ENCODE results near the gene CHCHD1.
"Not testable (repeated sequence)": the region's sequence is repeated elsewhere in the genome, so short reads cannot be mapped to it uniquely, and the experiment has no call there.

The CHCHD1 gene

DNA sequence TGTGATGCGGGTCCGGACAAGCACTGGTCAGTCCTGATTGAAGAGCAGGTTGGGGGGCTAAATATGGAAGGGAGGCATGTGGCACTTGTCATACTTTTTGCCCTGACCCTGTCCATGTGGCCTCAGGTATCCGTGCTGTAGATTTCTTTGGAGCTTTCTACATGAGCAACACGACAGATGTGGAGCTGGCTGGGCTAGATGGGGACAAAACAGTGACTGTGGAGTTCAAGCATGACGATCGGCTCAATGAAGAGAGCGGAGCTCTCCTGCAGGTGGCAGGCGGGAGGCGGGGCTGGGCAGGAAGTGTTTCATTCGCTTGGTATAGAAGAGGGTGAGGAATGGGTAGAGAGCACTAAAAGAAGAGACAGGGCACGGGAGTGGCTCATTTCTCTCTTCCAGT, 13.0 kb upstream of the CHCHD1 start:
- DNase-seq (ENCODE audit: low read depth in 2 of 2, low spot score in 1 of 2): peak in 1 of 2 donors; percentile 28

DNA sequence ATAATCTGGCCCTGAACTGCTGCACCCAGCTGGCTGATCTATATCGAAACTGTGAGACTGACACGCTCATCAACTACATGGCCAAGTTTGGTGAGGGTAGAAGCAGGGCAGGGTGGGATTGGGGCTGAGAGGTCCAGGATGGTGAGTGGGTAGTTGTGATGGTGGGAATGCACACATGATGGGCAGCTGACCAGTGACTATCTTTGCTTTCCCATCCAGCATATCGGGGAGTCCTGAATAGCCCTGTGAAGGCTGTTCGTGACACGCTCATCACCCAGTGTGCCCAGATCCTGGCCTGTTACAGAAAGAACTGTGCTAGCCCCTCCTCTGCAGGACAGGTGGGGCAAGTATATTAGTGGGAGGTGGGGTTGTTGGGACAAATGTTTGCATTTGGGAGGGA, 12.5 kb upstream of the CHCHD1 start:
- no peak for DNase-seq (ENCODE audit: low read depth in 2 of 2, low spot score in 1 of 2)

DNA sequence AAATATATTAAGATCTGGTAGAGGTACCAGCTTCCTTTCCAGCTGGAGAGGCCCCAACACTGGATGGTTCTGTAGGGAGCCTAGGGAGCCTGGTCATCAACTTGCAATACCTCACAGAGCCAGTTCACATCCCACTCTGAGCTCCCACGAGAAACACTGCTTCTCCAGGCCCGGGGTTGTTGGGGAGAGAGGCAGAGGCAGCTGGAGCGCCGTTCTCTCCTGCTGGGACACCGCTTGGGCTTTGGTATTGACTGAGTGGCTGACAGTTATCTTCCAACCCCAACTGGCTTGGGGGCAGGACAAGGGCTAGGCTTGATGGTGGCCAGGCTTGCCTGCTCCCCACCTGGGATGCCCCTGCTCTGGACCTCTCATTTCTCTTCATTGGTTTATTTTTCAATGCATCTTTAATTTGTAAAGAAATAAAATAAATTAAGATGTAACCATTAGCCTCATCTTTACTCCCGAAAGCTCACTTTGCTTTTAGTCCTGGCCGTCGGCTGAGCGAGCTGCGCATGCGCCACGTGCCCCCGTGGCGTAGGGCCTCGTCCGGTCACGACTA, 10.0 kb upstream of the CHCHD1 start:
- DNase-seq (ENCODE audit: low read depth in 2 of 2, low spot score in 1 of 2): peak; percentile 54 to 61

DNA sequence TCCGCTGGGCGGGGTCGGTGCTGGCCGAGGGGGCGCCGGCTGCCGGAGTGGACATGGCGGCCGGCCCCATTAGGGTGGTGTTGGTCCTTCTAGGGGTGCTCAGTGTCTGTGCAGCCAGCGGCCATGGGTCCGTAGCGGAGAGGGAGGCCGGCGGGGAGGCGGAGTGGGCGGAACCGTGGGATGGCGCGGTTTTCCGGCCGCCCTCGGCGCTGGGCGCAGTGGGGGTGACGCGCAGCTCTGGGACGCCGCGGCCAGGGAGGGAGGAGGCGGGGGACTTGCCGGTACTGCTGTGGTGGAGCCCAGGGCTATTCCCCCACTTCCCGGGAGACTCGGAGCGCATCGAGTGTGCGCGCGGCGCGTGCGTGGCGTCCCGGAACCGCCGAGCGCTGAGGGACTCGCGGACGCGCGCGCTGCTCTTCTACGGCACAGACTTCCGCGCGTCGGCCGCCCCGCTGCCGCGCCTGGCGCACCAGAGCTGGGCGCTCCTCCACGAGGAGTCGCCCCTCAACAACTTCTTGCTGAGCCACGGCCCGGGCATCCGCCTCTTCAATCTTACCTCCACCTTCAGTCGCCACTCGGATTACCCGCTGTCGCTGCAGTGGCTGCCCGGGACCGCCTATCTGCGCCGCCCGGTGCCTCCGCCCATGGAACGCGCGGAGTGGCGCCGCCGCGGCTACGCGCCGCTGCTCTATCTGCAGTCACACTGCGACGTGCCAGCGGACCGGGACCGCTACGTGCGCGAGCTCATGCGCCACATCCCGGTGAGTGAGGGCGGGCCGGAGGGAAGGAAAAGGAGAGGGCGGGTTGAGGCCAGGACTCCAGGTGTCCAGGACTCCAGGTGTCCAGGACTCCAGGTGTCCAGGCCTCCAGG, 9.3 kb upstream of the CHCHD1 start:
- peak; percentile 46 to 71 for DNase-seq (ENCODE audit: low read depth in 2 of 2, low spot score in 1 of 2)

DNA sequence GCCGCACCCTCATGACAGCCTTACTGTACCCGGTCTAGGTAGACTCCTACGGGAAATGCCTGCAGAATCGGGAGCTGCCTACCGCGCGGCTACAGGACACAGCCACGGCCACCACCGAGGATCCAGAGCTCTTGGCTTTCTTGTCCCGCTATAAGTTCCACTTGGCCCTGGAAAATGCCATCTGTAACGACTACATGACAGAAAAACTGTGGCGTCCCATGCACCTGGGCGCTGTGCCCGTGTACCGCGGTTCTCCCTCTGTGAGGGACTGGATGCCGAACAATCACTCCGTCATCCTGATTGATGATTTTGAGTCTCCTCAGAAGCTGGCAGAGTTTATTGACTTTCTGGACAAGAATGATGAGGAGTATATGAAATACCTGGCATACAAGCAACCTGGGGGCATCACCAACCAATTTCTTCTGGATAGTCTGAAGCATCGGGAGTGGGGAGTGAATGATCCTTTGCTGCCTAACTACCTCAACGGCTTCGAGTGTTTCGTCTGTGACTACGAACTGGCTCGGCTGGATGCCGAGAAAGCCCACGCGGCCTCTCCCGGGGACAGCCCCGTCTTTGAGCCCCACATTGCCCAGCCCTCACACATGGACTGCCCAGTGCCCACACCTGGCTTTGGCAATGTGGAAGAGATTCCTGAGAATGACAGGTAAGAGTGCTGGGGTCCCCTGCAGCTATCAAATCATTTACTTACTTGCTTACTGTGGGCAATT, 8.5 kb upstream of the CHCHD1 start:
- DNase-seq (ENCODE audit: low read depth in 2 of 2, low spot score in 1 of 2): no peak

DNA sequence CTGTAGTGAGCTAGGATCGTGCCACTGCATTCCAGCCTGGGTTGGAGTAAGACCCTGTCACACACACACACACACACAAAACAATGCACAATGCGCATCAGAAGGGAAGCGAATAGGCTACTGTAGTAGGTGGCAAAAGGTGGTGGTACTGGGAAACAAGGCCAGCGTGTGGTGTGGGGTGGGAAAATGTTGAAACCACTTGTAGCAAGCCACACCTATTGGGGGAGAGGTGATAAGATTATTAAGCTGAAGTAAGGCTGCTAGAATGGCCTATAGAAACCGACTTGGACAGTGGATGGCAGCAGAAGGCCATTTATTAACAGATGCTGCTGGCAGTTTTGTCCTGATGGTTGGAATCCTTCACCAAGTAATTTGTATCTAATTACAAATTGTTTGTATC, 7.2 kb upstream of the CHCHD1 start:
- no peak for DNase-seq (ENCODE audit: low read depth in 2 of 2, low spot score in 1 of 2)

DNA sequence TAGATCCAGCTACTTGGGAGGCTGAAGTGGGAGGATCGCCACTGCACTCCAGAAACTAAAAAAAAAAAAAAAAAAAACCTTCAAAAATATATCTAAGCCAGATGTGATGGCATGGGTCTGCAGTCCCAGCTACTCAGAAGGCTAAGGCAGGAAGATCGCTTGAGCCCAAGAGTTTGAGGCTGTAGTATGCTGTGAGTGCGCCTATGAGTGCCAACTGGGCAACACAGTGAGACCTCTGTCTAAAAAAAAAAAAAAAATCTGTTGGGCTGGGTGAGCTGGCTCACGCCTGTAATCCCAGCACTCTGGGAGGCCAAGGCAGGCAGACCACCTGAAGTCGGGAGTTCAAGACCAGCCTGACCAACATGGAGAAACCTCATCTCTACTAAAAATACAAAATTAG, 2.8 kb upstream of the CHCHD1 start:
- DNase-seq (ENCODE audit: low read depth in 2 of 2, low spot score in 1 of 2): no peak

DNA sequence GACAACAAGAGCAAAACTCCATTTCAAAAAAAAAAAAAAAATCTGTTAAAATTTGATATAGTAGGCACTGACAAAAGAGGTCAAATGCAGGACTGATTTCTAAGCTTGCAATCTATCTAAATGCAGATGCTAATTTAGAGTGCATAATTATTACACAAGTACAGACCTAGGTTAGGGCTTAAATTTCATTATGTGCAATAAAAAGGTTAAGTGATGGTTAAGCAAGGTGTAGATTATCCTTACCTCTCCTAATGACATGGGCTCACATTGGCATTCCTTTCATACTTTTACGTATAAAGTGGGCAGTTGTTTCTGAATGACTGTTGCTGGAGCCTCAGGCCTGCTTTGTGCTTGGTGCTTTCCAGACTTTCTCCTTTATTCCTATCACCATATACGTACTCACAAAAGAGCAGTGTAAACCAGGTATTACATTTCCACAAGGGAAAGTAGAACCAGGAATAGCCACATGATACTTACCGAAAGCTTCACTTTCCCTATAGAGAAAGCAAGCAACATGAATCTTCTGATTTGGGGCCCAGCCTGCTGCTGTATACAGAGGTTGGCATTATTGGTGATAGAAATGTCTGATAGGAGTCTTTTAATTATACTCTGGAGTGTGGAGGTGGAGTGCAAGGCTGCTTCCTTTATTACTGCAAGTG, 2.2 kb upstream of the CHCHD1 start:
- no peak for DNase-seq (ENCODE audit: low read depth in 2 of 2, low spot score in 1 of 2)

DNA sequence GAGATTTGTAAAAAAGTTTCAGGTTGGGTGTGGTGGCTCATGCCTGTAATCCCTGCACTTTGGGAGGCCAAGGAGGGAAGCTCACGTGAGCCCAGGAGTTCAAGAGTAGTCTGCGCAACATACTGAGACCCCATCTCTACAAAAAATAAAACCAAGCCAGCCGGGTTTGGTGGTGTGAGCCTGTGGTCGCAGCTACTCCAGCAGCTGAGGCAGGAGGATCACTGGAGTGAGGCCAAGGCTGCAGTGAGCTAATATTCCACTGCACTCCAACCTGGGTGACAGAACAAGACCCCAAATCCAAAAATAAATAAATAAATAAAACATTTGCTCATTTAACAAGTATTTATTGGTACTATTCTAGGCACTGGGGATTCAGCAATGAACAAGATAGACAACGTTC, 1.5 kb upstream of the CHCHD1 start:
- no peak for DNase-seq (ENCODE audit: low read depth in 2 of 2, low spot score in 1 of 2)

DNA sequence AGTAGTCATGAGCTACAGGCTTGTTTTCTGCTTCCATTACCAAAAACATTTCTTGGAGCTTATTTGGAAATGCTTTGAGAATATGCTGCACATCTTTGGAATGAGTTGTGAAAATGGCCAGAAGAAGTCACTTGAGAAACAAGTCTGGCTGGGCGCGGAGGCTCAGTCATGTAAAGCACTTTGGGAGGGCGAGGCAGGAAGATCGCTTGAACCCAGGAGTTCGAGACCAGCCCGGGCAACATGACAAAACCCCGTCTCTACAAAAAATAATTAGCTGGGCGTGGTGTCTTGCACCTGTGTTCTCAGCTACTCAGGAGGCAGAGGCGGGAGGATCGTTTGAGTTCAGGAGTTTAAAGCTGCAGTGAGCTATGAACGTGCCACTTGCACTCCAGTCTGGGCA, 882 bp upstream of the CHCHD1 start:
- DNase-seq (ENCODE audit: low read depth in 2 of 2, low spot score in 1 of 2): no peak

DNA sequence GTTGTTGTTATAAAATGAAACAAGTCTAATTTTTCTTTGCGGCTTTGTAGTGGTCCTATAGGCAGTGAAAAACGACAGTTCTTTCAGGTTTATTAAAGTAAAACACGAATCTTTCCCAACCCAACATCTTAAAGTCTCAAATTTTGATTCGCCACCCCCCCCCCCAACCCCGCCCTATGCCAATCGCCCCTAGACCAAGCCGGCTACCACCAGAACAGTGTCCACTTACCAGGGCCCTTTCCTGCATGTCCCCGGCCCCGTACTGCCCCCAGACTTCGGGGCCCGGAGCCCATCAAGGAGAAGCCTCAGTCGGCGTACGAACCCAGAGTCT, 335 bp upstream of the CHCHD1 start:
- DNase-seq (ENCODE audit: low read depth in 2 of 2, low spot score in 1 of 2): no peak

DNA sequence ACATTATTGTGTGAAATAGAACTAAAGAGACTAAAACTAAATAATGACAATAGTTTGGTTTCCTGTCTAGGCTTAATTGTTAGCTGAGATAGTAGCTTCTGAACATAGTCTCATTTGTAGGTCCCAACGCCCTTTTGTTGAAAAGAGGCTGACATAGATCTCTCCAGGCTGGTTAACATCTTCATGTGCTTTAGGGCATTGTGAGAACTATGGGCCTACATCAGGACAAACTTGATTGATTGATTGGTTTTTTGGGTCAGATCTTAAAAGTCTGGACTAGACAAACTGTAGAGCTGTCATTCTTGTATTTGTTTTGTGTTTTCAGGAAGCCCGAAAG, 869 bp downstream of the CHCHD1 start:
- DNase-seq (ENCODE audit: low read depth in 2 of 2, low spot score in 1 of 2): no peak

DNA sequence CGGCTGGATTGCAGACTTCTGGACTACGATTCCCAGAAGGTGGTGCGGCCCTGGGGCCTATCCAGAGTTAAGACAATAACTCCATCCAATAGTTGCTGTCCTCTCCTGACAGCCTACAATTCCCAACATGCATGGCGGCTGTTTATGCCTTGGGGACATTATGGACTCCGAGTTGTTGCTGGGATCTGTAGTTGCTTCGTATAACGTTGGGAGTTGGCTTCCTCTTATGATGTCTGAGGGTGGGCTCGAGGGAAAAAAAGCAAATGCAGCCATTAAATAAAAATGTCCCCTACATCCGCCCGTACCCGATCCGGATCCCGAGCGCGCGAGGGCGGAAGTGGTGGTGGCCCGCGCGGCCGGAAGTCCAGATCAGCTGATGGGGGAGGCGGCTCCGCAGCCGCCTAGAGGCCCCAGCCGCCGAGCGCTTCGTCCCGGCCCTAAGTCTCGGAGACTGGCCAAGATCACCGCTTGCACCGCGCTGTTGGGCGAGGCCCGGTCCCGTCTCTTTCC, 3.4 kb downstream of the CHCHD1 start, which contains the start of gene ZSWIM8:
Gene ZSWIM8 (plus strand): TSS at position 396 of the 510 bp plus-strand sequence. CDS start 273 bp downstream, outside the sequence.
- peak; percentile 62 to 71 for DNase-seq (ENCODE audit: low read depth in 2 of 2, low spot score in 1 of 2)

DNA sequence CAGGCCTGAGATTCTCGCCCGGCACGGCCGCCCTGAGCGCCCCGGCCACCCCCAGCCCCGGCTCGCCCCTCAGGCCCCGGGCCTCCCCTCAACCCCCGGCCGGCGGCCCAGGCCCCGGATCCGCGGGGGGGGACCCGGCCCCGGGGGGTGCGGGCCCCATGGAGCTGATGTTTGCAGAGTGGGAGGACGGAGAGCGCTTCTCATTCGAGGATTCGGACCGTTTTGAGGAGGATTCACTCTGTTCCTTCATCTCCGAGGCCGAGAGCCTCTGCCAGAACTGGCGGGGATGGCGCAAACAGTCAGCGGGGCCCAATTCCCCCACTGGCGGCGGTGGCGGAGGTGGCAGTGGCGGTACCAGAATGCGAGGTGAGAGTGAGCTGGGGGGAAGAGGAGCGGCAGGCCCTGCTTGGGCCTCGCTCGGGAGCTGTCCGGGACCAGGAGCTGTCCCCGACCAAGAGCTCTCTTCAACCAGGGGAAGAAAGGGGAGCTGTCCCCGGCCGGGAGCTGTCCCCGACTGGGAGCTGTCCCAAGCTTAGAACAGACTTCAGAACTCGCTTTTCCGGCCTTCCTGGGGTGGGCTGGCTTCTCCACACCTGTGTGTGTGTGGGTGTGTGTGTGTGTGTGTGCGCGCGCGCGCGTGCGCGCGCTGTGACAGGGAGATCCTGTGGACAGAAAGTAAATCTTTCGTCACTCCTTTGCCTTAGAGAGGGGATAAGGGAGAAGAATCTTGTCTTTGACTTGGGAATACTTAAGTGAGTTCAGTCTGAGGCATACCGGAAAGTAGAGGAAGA, 4.1 kb downstream of the CHCHD1 start:
- DNase-seq (ENCODE audit: low read depth in 2 of 2, low spot score in 1 of 2): no peak

DNA sequence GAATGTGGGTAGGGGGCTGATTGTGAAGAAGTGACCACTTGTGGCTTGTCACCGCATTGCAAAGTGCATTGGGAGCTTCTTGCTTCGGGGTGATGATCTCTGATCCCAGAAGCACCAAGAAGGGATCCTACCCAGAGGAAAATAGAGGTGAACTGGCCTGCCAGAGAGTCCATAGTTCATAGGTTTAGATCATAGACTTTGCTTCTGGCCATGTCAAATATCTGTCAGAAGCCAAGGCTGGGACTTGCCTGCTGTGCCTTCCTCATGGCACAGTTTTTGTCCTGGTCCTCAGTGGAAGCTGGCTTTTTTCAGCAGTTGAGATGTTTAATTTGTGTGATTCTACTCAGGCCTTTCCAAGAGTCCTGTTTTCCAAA, 4.7 kb downstream of the CHCHD1 start:
- no peak for DNase-seq (ENCODE audit: low read depth in 2 of 2, low spot score in 1 of 2)

DNA sequence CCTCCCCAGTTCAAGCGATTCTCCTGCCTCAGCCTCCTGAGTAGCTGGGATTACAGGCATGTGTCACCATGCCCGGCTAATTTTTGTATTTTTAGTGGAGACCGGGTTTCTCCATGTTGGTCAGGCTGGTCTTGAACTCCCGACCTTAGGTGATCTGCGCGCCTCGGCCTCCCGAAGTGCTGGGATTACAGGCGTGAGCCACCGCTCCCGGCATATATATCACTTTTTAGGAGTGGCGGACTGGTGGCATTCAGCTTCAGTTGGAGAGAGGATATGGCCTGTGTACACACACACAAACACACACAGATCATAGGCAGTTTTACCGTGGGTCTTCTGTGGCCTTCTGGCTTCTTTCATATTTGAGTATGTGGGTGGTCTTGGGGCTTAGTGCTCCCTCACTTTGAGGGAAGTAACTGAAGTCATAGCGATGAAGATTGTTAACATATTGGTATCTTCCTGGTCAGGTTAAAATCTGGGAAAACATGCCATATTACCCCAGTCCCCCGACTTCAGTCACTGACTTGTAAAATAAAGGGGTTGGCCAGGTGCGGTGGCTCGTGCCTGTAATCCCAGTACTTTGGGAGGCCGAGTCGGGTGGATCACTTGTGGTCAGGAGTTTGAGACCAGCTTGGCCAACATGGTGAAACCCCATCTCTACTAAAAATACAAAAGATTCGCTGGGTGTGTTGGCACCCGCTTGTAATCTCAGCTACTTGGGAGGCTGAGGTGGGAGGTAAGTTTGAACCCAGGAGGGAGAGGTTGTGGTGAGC, 5.4 kb downstream of the CHCHD1 start:
- DNase-seq (ENCODE audit: low read depth in 2 of 2, low spot score in 1 of 2): not testable (repeated sequence)

DNA sequence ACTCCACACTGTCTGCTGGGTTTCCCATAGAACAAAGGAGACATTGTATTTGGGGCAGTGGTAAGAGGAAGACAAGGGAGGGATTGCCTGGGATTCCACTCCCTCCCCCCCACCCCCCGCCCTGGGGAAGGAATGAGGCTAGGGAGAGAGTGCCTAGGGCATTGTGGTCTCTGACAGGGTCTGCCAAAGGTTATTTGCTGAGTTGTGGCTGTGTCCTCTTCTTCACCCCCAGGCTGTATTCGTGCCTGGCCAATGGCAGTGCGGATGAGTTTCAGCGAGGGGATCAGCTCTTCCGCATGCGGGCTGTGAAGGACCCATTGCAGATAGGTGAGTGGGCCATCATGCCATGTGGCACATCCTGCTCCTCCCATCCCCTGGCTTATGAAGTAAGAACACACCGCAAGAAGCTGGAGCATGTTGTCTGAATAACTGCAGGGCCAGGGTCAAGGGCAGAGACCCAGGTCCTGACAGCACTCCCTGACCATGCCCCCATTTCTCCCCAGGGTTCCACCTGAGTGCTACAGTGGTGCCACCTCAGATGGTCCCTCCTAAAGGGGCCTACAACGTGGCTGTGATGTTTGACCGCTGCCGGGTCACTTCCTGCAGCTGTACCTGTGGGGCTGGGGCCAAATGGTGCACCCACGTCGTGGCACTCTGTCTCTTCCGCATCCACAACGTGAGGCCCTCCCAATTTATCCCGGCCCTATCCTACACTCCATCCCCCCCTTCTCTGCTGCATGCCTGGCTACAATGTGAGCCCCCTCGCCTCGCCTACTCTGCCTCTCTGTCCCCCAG, 7.2 kb downstream of the CHCHD1 start:
- no peak for DNase-seq (ENCODE audit: low read depth in 2 of 2, low spot score in 1 of 2)

DNA sequence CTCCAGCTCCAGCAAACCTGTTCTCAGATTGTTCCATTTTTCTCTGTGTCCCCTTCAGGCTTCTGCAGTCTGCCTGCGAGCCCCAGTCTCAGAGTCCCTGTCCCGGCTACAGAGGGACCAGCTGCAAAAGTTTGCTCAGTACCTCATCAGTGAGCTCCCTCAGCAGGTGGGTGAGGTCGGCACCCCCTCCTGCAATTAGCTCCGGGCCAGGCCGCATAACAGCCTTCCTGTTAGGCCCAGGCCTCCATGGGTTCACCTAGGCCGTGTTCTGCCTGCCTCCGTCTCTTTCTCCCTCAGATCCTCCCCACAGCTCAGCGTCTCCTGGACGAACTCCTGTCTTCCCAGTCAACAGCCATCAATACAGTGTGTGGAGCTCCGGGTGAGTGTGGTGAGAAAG, 7.8 kb downstream of the CHCHD1 start:
- DNase-seq (ENCODE audit: low read depth in 2 of 2, low spot score in 1 of 2): no peak

DNA sequence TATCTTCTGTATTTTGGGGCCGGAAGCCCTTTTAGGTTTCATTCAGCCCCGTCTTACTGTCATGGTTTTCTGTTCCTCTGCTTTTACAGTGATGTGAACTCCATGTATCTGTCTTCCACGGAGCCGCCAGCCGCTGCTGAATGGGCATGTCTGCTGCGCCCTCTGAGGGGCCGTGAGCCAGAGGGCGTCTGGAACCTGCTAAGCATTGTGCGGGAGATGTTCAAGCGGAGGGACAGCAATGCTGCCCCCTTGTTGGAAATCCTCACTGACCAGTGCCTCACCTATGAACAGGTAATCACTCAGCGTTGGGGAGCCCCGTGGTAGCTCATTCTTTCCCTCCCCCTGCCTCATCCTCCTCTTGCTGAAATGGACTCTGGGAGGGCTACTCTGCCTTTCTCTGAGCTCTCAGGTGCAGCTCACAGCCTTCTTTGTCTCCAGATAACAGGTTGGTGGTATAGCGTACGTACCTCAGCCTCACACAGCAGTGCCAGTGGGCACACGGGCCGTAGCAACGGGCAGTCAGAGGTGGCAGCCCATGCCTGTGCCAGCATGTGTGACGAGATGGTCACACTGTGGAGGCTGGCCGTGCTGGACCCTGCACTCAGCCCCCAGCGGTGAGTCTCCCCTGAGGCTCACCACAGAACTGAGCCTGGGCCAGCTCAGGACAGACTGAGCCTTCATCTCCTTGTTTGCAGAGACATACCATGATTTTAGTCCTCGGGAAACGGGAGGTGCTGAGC, 9.2 kb downstream of the CHCHD1 start:
- no peak for DNase-seq (ENCODE audit: low read depth in 2 of 2, low spot score in 1 of 2)
